CD4-positive, alpha-beta T cell (primary cell): Measurements from ENCODE around the gene CLPTM1. TPM values are rescaled to one million over a fixed set of nuclear protein-coding genes. Genes with fewer than 3 reads are reported as not detected.

ENCODE experiments used
- ATAC-seq: fragments of 200-7000 bp; cut with Tn5 transposase; one replicate; pipeline ENCODE4 v1.10.0; 2022; ENCODE audit warnings: mild to moderate bottlenecking; ENCODE audit not compliant: poor library complexity
- CTCF ChIA-PET: fragments of 350-600 bp; sonication (Branson Sonifier 250); formaldehyde crosslinking; loops from one replicate; lab custom pipeline; 2021; ENCODE audit warnings: antibody characterized with exemption, inconsistent platforms; lab: Charles Lee
- POLR2A ChIA-PET: fragments of 350-600 bp; sonication (Branson Sonifier 250); formaldehyde crosslinking; loops from one replicate; lab custom pipeline; 2021; ENCODE audit warnings: antibody characterized with exemption, inconsistent platforms; lab: Charles Lee
- DNase-seq, 14 experiments: peaks; one replicate each; pipeline ENCODE4 v3.0.0-alpha.2; 2013 to 2020; ENCODE audit warnings: mixed read lengths in 2 of 14
- H3K27ac ChIP-seq, 2 donors: one replicate each; pipeline versions ENCODE4 v1.5.1 to v1.7.0; 2013; ENCODE audit warnings: low read length in 2 of 2, low read depth in 1 of 2, mild to moderate bottlenecking in 1 of 2
- H3K27me3 ChIP-seq, 2 experiments: 1 replicate in 1 of 2; 2 replicates in 1 of 2; pipeline versions ENCODE4 v1.6.1 to v1.7.0; 2013; ENCODE audit warnings: low read length in 2 of 2, control low read depth in 1 of 2, mild to moderate bottlenecking in 1 of 2, moderate library complexity in 1 of 2; ENCODE audit not compliant: insufficient read depth in 2 of 2, control insufficient read depth in 1 of 2
- H3K36me3 ChIP-seq: one replicate; pipeline ENCODE4 v1.6.1; 2013; ENCODE audit warnings: low read length, control low read depth; ENCODE audit not compliant: insufficient read depth
- H3K4me1 ChIP-seq: one replicate; pipeline ENCODE4 v1.6.1; 2013; ENCODE audit warnings: low read length, control low read depth; ENCODE audit not compliant: insufficient read depth
- H3K4me3 ChIP-seq: one replicate; pipeline ENCODE4 v1.5.1; 2013; ENCODE audit warnings: mild to moderate bottlenecking, low read length, moderate library complexity
- H3K9me3 ChIP-seq, 2 experiments: 1 replicate in 1 of 2; 2 replicates in 1 of 2; pipeline versions ENCODE4 v1.6.1 to v1.7.0; 2013; ENCODE audit warnings: low read length in 2 of 2, mild to moderate bottlenecking in 2 of 2, control low read depth in 1 of 2, moderate library complexity in 1 of 2; ENCODE audit not compliant: control insufficient read depth in 1 of 2, insufficient read depth in 1 of 2
- H3K27ac Mint-ChIP-seq: one replicate; pipeline ENCODE4 v1.8.0; 2020; ENCODE audit warnings: mixed read lengths
- H3K27me3 Mint-ChIP-seq: one replicate; pipeline ENCODE4 v1.8.0; 2021; ENCODE audit warnings: mixed read lengths
- H3K36me3 Mint-ChIP-seq: one replicate; pipeline ENCODE4 v1.8.0; 2021; ENCODE audit warnings: low read depth, mixed read lengths
- H3K4me1 Mint-ChIP-seq: one replicate; pipeline ENCODE4 v1.8.0; 2021; ENCODE audit warnings: low read depth, mixed read lengths
- H3K4me3 Mint-ChIP-seq: one replicate; pipeline ENCODE4 v1.8.0; 2020; ENCODE audit warnings: mild to moderate bottlenecking, mixed read lengths
- H3K9me3 Mint-ChIP-seq: one replicate; pipeline ENCODE4 v1.8.0; 2020; ENCODE audit warnings: mixed read lengths
- CTCF ChIP-seq: fragments of 200-600 bp; IDR thresholded peaks from one replicate; pipeline ENCODE4 v1.8.0; 2022; ENCODE audit warnings: antibody characterized with exemption, mild to moderate bottlenecking
- intact Hi-C, 2 experiments: fragments of 100-400 bp; cut with DNase I in 1 of 2; cut with micrococcal nuclease in 1 of 2; formaldehyde crosslinking; loops; one replicate each; pipeline versions ENCODE4 v1.15.1 to v1.9.0; 2023 to 2025; cut with DNase I, micrococcal nuclease
- total RNA-seq, 174 experiments: library from RNA in 2 of 174; stranded (reverse) in 2 of 174; gene quantifications; one replicate each; pipeline ENCODE4 v1.2.3 and lab custom pipeline; 2021 to 2026

Gene CLPTM1
- total RNA-seq, 2 experiments from 2014 or later = 71.0 to 72.7 TPM

- Mint-ChIP-seq H3K27ac (no peak overlapping the region), H3K4me1 (peaks cover 13% of the 10 kb centered on the region), H3K27me3 (no peaks in the 10 kb centered on the region), H3K9me3 (no peaks in the 10 kb centered on the region), H3K4me3 (no peak overlapping the region), H3K36me3 (peaks cover 47% of the 10 kb centered on the region)
- H3K36me3 ChIP-seq = peaks cover 38% of the 10 kb centered on the region
- H3K27me3 ChIP-seq = no peaks in the 10 kb centered on the region
- POLR2A ChIA-PET = no interaction called here
- intact Hi-C loops = no loop called here
- H3K4me3 ChIP-seq = no peak overlapping the region
- H3K9me3 ChIP-seq = no peaks in the 10 kb centered on the region
- ATAC-seq = no peak
- CTCF ChIA-PET = no interaction called here
- TF ChIP-seq CTCF = no peak
- H3K4me1 ChIP-seq = peaks cover 21% of the 10 kb centered on the region
- no peak overlapping the region for H3K27ac ChIP-seq
- DNase-seq = no peak
Observed at GRCh38 chr19:45020071-45020470, 64.9 kb downstream of the CLPTM1 start.

GRCh38 chr19:45021971-45022370 lies 66.8 kb downstream of the CLPTM1 start:
- H3K9me3 ChIP-seq = no peaks in the 10 kb centered on the region
- Mint-ChIP-seq H3K36me3 (peaks cover 43% of the 10 kb centered on the region), H3K4me1 (peaks cover 2% of the 10 kb centered on the region), H3K27ac (peak overlapping the region; percentile 7), H3K27me3 (no peaks in the 10 kb centered on the region), H3K4me3 (no peak overlapping the region), H3K9me3 (no peaks in the 10 kb centered on the region)
- H3K27ac ChIP-seq = no peak overlapping the region
- POLR2A ChIA-PET = no interaction called here
- peaks cover 45% of the 10 kb centered on the region for H3K36me3 ChIP-seq
- TF ChIP-seq CTCF = no peak
- H3K4me3 ChIP-seq = no peak overlapping the region
- ATAC-seq (peak; percentile 7), DNase-seq (no peak)
- peaks cover 4% of the 10 kb centered on the region for H3K4me1 ChIP-seq
- CTCF ChIA-PET = interaction anchor here (0.5 to 1.4 kb wide), 2 partner anchors 38 to 122 kb away, joined by 3 to 4 read pairs; no protein-coding TSS in a partner anchor
- intact Hi-C loops = no loop called here
- H3K27me3 ChIP-seq = no peaks in the 10 kb centered on the region

- peaks cover 52% of the 10 kb centered on the region for H3K36me3 ChIP-seq
- DNase-seq = no peak
- no peak for ATAC-seq
- Mint-ChIP-seq H3K4me1 (no peaks in the 10 kb centered on the region), H3K36me3 (peaks cover 49% of the 10 kb centered on the region), H3K4me3 (no peak overlapping the region), H3K27ac (no peak overlapping the region), H3K27me3 (no peaks in the 10 kb centered on the region), H3K9me3 (no peaks in the 10 kb centered on the region)
- H3K9me3 ChIP-seq = no peaks in the 10 kb centered on the region
- H3K27ac ChIP-seq = no peak overlapping the region
- POLR2A ChIA-PET = no interaction called here
- H3K4me1 ChIP-seq = no peaks in the 10 kb centered on the region
- TF ChIP-seq CTCF = no peak
- intact Hi-C loops = no loop called here
- no peak overlapping the region for H3K4me3 ChIP-seq
- H3K27me3 ChIP-seq = no peaks in the 10 kb centered on the region
- CTCF ChIA-PET = no interaction called here
Observed at GRCh38 chr19:45023048-45023447, 67.9 kb downstream of the CLPTM1 start.
